HepG2 (cell line): ENCODE data around the gene RABGAP1L. TPM values are rescaled to one million over a fixed set of nuclear protein-coding genes. Genes with fewer than 3 reads are reported as not detected.
"Not testable (repeated sequence)": the region's sequence is repeated elsewhere in the genome, so short reads cannot be mapped to it uniquely, and the experiment has no call there.

Experiments used
- ATAC-seq: fragments of 200-7000 bp; cut with Tn5 transposase; 3 replicates; pipeline ENCODE4 v1.9.1; 2020; ENCODE audit warnings: mild to moderate bottlenecking, moderate library complexity
- BruUV-seq: library from RNA; stranded (reverse); fragments of 400-500 nt; replicated peaks from 2 replicates; lab custom pipeline; 2021; lab: Mats Ljungman, UMichigan
- CTCF ChIA-PET: fragments of 300-600 bp; formaldehyde crosslinking; extraction: SDS; loops from one replicate; lab custom pipeline; 2021; ENCODE audit warnings: low total read pairs, inconsistent platforms, low intra/inter-chr PET ratio; lab: Yijun Ruan, JAX
- POLR2A ChIA-PET: fragments of 350-600 bp; sonication (Branson Sonifier 250); formaldehyde crosslinking; loops from one replicate; lab custom pipeline; 2020; ENCODE audit warnings: antibody characterized with exemption, inconsistent platforms; lab: Yijun Ruan, JAX
- DNase-seq: peaks from one replicate; pipeline ENCODE4 v3.0.0-alpha.2; 2015; ENCODE audit warnings: low spot score
- FAIRE-seq: peaks from 3 replicates; lab custom pipeline; 2011; peaks lifted over from hg19 to GRCh38; lab: Jason Lieb, UNC
- H2AFZ ChIP-seq: one replicate; pipeline ENCODE4 v1.6.1; 2011; ENCODE audit warnings: low read length, inconsistent platforms
- H3K27ac ChIP-seq: fragments of 300-600 bp; 3 replicates; pipeline ENCODE4 v1.8.0; 2011; ENCODE audit warnings: mixed run types, mild to moderate bottlenecking, mixed read lengths, low read length, inconsistent platforms; ENCODE audit not compliant: insufficient read depth; ENCODE audit errors: extremely low read length
- H3K27me3 ChIP-seq, 2 experiments: fragments of 200-600 bp in 1 of 2; 2 replicates in 1 of 2; 3 replicates in 1 of 2; pipeline versions ENCODE4 v1.6.0 to v1.8.0; 2011; ENCODE audit warnings: low read length in 2 of 2, mild to moderate bottlenecking in 2 of 2, moderate library complexity in 2 of 2, inconsistent platforms in 1 of 2; ENCODE audit not compliant: insufficient read depth in 2 of 2, control insufficient read depth in 1 of 2
- H3K36me3 ChIP-seq, 2 experiments: fragments of 200-600 bp in 1 of 2; replicated peaks in 1 of 2; 2 replicates in 1 of 2; 3 replicates in 1 of 2; pipeline versions ENCODE4 v1.5.1 to v1.8.0; 2011; ENCODE audit warnings: low read length in 2 of 2, inconsistent platforms in 1 of 2; ENCODE audit not compliant: insufficient read depth in 2 of 2, control insufficient read depth in 1 of 2
- H3K4me1 ChIP-seq: 2 replicates; pipeline ENCODE4 v1.5.1; 2012; ENCODE audit warnings: low read length, inconsistent platforms; ENCODE audit not compliant: insufficient read depth
- H3K4me2 ChIP-seq: 2 replicates; pipeline ENCODE4 v1.6.0; 2011; ENCODE audit warnings: low read depth, low read length, inconsistent platforms
- H3K4me3 ChIP-seq, 3 experiments: fragments of 200-600 bp in 1 of 3; sonication (generic), shearing (Covaris generic) in 1 of 3; replicated peaks in 1 of 3; 2 replicates each; pipeline ENCODE4 v1.5.1; 2011 to 2016; ENCODE audit warnings: low read length in 3 of 3, inconsistent platforms in 2 of 3, low read depth in 2 of 3, mild to moderate bottlenecking in 2 of 3, control low read depth in 1 of 3, mixed read lengths in 1 of 3; ENCODE audit not compliant: insufficient read depth in 1 of 3
- H3K79me2 ChIP-seq: one replicate; pipeline ENCODE4 v1.6.1; 2011; ENCODE audit warnings: low read length, inconsistent platforms; ENCODE audit not compliant: insufficient read depth
- H3K9ac ChIP-seq: 2 replicates; pipeline ENCODE4 v1.6.0; 2011; ENCODE audit warnings: mild to moderate bottlenecking, low read depth, low read length, inconsistent platforms; ENCODE audit not compliant: insufficient read depth
- H3K9me3 ChIP-seq: 2 replicates; pipeline ENCODE4 v1.5.1; 2012; ENCODE audit warnings: mild to moderate bottlenecking, low read length
- H4K20me1 ChIP-seq: 2 replicates; pipeline ENCODE4 v1.6.0; 2011; ENCODE audit warnings: inconsistent platforms, mild to moderate bottlenecking, low read length, moderate library complexity; ENCODE audit not compliant: insufficient read depth
- GABPB1 ChIP-seq: IDR thresholded peaks from 2 replicates; pipeline ENCODE4 v1.6.1; 2016; ENCODE audit warnings: mild to moderate bottlenecking, missing genetic modification reagents, moderate library complexity, missing compliant biosample characterization
- HOXA5 ChIP-seq: sonication (generic); formaldehyde crosslinking; IDR thresholded peaks from 2 replicates; pipeline ENCODE4 v1.4.0; 2020; ENCODE audit warnings: missing genetic modification reagents
- HOXA7 ChIP-seq: sonication (generic); formaldehyde crosslinking; IDR thresholded peaks from 2 replicates; pipeline ENCODE4 v1.8.1; 2022; ENCODE audit warnings: mild to moderate bottlenecking, missing genetic modification reagents, moderate library complexity
- MIER2 ChIP-seq: IDR thresholded peaks from 2 replicates; pipeline ENCODE4 v1.6.1; 2016; ENCODE audit warnings: missing biosample characterization, missing genetic modification reagents
- NBN ChIP-seq: fragments of 450-650 bp; conservative IDR thresholded peaks from 2 replicates; pipeline ENCODE4 v1.6.1; 2017
- PTBP1 ChIP-seq: fragments of 200-400 bp; formaldehyde crosslinking; IDR thresholded peaks from 2 replicates; pipeline ENCODE4 v1.6.1; 2018; ENCODE audit warnings: low read length, low read depth; ENCODE audit not compliant: poor library complexity, severe bottlenecking
- RAD51 ChIP-seq: fragments of 450-650 bp; IDR thresholded peaks from 2 replicates; pipeline ENCODE4 v1.6.1; 2016; ENCODE audit warnings: borderline replicate concordance
- SRSF4 ChIP-seq: fragments of 200-400 bp; formaldehyde crosslinking; IDR thresholded peaks from one replicate; pipeline ENCODE4 v1.6.1; 2018; ENCODE audit warnings: mild to moderate bottlenecking, low read depth, low read length, moderate library complexity; ENCODE audit not compliant: poor library complexity, severe bottlenecking
- STAT5B ChIP-seq: sonication (generic); formaldehyde crosslinking; IDR thresholded peaks from 2 replicates; pipeline ENCODE4 v1.4.0; 2020; ENCODE audit warnings: missing genetic modification reagents
- ZBTB39 ChIP-seq: sonication (generic); formaldehyde crosslinking; IDR thresholded peaks from 2 replicates; pipeline ENCODE4 v1.5.0; 2020; ENCODE audit warnings: missing genetic modification reagents
- ZFY ChIP-seq: sonication (generic); formaldehyde crosslinking; IDR thresholded peaks from 2 replicates; pipeline ENCODE4 v1.4.0; 2020; ENCODE audit warnings: missing genetic modification reagents
- ZNF441 ChIP-seq: sonication (generic); formaldehyde crosslinking; IDR thresholded peaks from 2 replicates; pipeline ENCODE4 v1.7.0; 2021; ENCODE audit warnings: missing genetic modification reagents, borderline replicate concordance
- ZNF577 ChIP-seq: sonication (generic); formaldehyde crosslinking; IDR thresholded peaks from 2 replicates; pipeline ENCODE4 v1.4.0; 2020; ENCODE audit warnings: mild to moderate bottlenecking, low read depth, missing genetic modification reagents, borderline replicate concordance
- ZNF614 ChIP-seq: IDR thresholded peaks from 2 replicates; pipeline ENCODE4 v1.6.1; 2018; ENCODE audit warnings: missing biosample characterization, missing genetic modification reagents, inconsistent platforms, borderline replicate concordance
- ZNF629 ChIP-seq: sonication (generic); formaldehyde crosslinking; conservative IDR thresholded peaks from 2 replicates; pipeline ENCODE4 v1.5.0; 2020; ENCODE audit warnings: missing genetic modification reagents
- ZSCAN5A ChIP-seq: sonication (generic); formaldehyde crosslinking; IDR thresholded peaks from 2 replicates; pipeline ENCODE4 v1.8.0; 2022; ENCODE audit warnings: mild to moderate bottlenecking, missing genetic modification reagents, borderline replicate concordance
- WGBS: methylation state at CpG from one replicate; pipeline ENCODE4 v1.1.6; 2017; ENCODE audit warnings: low lambda C conversion rate; 5-methylcytosine and 5-hydroxymethylcytosine counted together
- in situ Hi-C: cut with HindIII; loops from 2 replicates; pipeline ENCODE4 v1.10.0; 2017; ENCODE audit warnings: low pct_unique_long_range_greater_than_20kb; ENCODE audit not compliant: extremely low pct_ligation_motif_present
- intact Hi-C: fragments of 100-400 bp; cut with micrococcal nuclease; formaldehyde crosslinking; loops from one replicate; pipeline ENCODE4 v1.10.0; 2022; ENCODE audit not compliant: unreplicated experiment
- polyA plus RNA-seq, 8 experiments: library from polyadenylated mRNA; depleted of rRNA in 3 of 8; stranded (reverse) in 7 of 8; unstranded in 1 of 8; fragments of >200 nt; fragmentation: Illumina TruSeq in 4 of 8; extraction: Trizol in 4 of 8; gene quantifications; 2 replicates each; pipeline versions ENCODE4 v1.2.1 to v1.2.3, GENCODE V29; 2011 to 2016; ENCODE audit warnings: low read depth in 4 of 8, missing spikeins in 1 of 8, mixed read lengths in 1 of 8; ENCODE audit not compliant: insufficient read depth in 1 of 8
- total RNA-seq, 5 experiments: library from RNA; depleted of rRNA; stranded (reverse); fragments of >200 nt; fragmentation: Illumina TruSeq; extraction: Trizol; gene quantifications; 2 replicates each; pipeline ENCODE4 v1.2.3, GENCODE V29; 2016; ENCODE audit warnings: low read depth in 1 of 5

RABGAP1L gene
- total and polyA plus RNA-seq, 2 of the 13 experiments (the other 11 are each of a cell fraction or from before 2014, with no cell fraction given): 7.9 to 22.6 TPM

GRCh38 chr1:174122318-174122717 is 37.0 kb upstream of the RABGAP1L start:
- POLR2A ChIA-PET, ATAC-seq, H2AFZ ChIP-seq, FAIRE-seq, intact Hi-C loops, H3K79me2 ChIP-seq, DNase-seq, H3K9me3 ChIP-seq, in situ Hi-C loops, H3K4me2 ChIP-seq, H4K20me1 ChIP-seq, H3K4me3 ChIP-seq, BruUV-seq, H3K27ac ChIP-seq, H3K36me3 ChIP-seq, CTCF ChIA-PET, H3K27me3 ChIP-seq, H3K4me1 ChIP-seq, H3K9ac ChIP-seq: not testable (repeated sequence)
- WGBS: 90% methylated on average over 1 of the region's 1 CpG

- no peaks in the 10 kb centered on the region for H3K9me3 ChIP-seq
- H3K4me1 ChIP-seq: no peaks in the 10 kb centered on the region
- no peaks in the 10 kb centered on the region for H3K36me3 ChIP-seq
- H3K4me2 ChIP-seq: no peak overlapping the region
- no peak overlapping the region for H3K27ac ChIP-seq
- intact Hi-C loops (no loop called here), in situ Hi-C loops (no loop called here)
- H3K9ac ChIP-seq: no peak overlapping the region
- no peak overlapping the region for H2AFZ ChIP-seq
- no peaks in the 10 kb centered on the region for H3K79me2 ChIP-seq
- no peaks in the 10 kb centered on the region for H3K27me3 ChIP-seq
- H4K20me1 ChIP-seq: no peaks in the 10 kb centered on the region
- ChIA-PET CTCF (no interaction called here), POLR2A (no interaction called here)
- H3K4me3 ChIP-seq: no peak overlapping the region
- DNase-seq (no peak), FAIRE-seq (no peak), ATAC-seq (no peak)
- BruUV-seq: no TSS peak
- TF ChIP-seq SRSF4 (no peak), ZNF614 (CRISPR knock-in tag) (no peak), ZSCAN5A (CRISPR knock-in tag) (no peak), HOXA7 (no peak), ZFY (no peak), MIER2 (CRISPR knock-in tag) (no peak), HOXA5 (CRISPR knock-in tag) (no peak), STAT5B (CRISPR knock-in tag) (no peak), NBN (no peak), ZNF629 (CRISPR knock-in tag) (no peak), GABPB1 (CRISPR knock-in tag) (no peak), RAD51 (no peak), ZNF441 (CRISPR knock-in tag) (no peak), ZNF577 (CRISPR knock-in tag) (no peak), PTBP1 (no peak), ZBTB39 (CRISPR knock-in tag) (no peak)
Measured at GRCh38 chr1:174123843-174124242, 35.5 kb upstream of the RABGAP1L start.
